Mammary epithelial cell (primary cell): ENCODE results near the gene FGF12.

Experiments
- EZH2 ChIP-seq: IDR thresholded peaks from 2 replicates; pipeline ENCODE4 v1.6.1; 2012; ENCODE audit warnings: low read length, inconsistent platforms, borderline replicate concordance
- TF ChIP-seq, protein P1 (sequence below), 2 donors: IDR thresholded peaks in 1 of 2; conservative IDR thresholded peaks in 1 of 2; 2 replicates each; pipeline ENCODE4 v1.5.1; 2011 to 2012; ENCODE audit warnings: inconsistent platforms in 2 of 2, low read length in 2 of 2, mild to moderate bottlenecking in 2 of 2, control low read depth in 1 of 2, low read depth in 1 of 2; ENCODE audit not compliant: insufficient read depth in 1 of 2; ENCODE audit errors: extremely low read depth in 1 of 2

DNA sequence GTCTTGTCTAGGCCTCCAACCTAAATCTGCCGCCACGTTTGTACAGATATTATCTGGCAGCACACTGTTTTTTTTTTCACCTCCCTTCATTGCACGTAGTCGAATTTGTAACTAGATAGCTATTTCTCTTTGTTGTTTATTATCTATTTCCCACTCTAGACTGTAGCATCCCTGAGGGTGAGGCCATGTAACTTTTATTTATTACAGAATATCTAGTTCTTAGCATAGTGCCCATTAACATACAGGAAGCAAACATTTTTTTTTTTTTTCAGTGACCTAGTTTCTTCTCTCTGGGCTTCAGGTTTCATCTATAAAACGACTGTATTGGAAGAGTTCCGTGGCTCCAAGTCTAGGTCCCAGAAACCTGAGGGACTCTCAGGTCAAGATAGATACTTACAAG, 354.3 kb downstream of the FGF12 start:
- no peak for TF ChIP-seq EZH2
- TF ChIP-seq, protein P1, sequence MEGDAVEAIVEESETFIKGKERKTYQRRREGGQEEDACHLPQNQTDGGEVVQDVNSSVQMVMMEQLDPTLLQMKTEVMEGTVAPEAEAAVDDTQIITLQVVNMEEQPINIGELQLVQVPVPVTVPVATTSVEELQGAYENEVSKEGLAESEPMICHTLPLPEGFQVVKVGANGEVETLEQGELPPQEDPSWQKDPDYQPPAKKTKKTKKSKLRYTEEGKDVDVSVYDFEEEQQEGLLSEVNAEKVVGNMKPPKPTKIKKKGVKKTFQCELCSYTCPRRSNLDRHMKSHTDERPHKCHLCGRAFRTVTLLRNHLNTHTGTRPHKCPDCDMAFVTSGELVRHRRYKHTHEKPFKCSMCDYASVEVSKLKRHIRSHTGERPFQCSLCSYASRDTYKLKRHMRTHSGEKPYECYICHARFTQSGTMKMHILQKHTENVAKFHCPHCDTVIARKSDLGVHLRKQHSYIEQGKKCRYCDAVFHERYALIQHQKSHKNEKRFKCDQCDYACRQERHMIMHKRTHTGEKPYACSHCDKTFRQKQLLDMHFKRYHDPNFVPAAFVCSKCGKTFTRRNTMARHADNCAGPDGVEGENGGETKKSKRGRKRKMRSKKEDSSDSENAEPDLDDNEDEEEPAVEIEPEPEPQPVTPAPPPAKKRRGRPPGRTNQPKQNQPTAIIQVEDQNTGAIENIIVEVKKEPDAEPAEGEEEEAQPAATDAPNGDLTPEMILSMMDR (conservative IDR thresholded peaks at IDR 0.05 in 1 of 2, IDR thresholded peaks at IDR 0.05 in 1 of 2; ENCODE audit: extremely low read depth in 1 of 2, insufficient read depth in 1 of 2, low read depth in 1 of 2, low read length in 2 of 2): no peak
